ENCODE results near the gene ZNF670. TPM values are rescaled to one million over a fixed set of nuclear protein-coding genes. Genes with fewer than 3 reads are reported as not detected.
A peak's percentile ranks its signal among the peaks of the same experiment; 100 is the strongest.
"Not testable (repeated sequence)": the region's sequence is repeated elsewhere in the genome, so short reads cannot be mapped to it uniquely, and the experiment has no call there.

ZNF670 gene
- polyA plus RNA-seq (ENCODE audit: insufficient read length in 4 of 4): 1 to 10 TPM; 5.9 to 9.1 (median 8.0) TPM

DNA sequence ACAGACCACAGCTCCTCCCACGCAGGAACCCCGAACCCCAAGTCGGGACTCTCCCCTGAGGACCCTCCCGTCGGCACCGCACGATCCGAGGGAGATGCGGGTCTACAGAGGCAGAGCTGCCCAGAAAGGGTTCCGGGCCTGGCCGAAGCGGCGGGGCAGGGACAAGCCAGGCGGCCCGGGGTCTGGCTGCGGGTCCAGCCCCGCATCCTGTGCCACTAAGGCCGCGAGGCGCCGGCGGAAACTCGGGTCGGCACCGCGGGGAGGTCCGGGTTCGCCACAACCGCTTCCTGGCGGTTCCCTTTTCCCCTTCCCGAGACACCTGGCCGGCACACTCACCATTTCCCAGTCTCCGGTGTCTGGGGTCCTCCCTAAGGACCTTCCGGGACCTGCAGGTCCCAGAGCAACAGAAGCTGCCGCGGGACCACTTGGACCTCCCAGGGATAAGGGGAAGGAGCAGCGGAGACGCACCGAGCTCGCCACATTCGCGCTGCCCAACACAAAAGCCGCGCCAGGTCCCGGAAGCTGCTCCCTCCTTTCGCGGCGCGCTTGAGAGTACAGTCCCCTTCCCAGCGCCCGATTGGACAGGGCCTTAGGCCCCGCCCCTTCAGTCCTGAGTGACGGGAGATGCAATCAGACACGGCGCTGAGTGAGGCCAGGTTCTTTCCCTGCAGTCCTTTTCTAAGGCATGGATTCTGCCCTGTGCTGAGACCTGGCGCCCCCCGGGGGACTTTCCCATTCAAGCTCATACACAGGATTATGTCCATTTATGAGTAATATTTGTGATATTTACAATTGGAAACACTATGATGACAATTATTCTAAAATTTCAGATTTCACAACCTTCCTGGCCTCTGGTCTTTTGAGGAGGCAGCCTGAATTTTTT lies at the start of gene ZNF670:
ZNF670 (minus strand) TSS at position 554 of the 883 bp plus-strand sequence; CDS start at position 339, 215 bp downstream.
- DNase-seq (ENCODE audit: low read depth in 4 of 4, low spot score in 3 of 4): peak; percentile 82 to 92 (median 88)

DNA sequence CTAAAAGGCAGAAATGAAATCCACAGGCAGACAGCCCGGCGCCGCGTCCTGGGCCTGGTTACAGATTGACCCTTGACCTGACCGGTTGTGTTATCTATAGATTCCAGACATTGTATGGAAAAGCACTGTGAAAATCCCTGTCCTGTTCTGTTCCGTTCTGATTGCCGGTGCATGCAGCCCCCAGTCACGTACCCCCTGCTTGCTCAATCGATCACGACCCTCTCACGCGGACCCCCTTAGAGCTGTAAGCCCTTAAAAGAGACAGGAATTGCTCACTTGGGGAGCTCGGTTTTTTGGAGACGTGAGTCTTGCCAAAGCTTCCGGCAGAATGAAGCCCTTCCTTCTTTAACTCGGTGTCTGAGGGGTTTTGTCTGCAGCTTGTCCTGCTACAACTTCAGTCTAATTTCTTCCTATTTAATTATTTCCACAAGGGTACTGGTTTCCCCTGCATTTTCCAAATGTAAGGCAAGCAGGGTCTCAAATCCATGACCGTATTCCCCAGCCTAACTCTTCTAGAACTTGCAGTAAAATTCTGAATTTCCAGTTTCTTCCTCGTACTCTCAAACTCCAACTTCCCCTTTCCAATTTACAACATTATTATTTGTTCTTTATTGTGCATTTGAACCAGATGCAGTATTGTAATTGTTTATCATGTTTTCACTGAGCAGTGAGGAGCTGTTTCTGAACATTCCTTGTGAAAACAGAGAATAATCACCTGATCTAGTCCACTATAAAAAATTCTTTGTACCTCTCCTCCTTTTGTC lies 49.1 kb upstream of the ZNF670 start:
- not testable (repeated sequence) for DNase-seq (ENCODE audit: low read depth in 4 of 4, low spot score in 3 of 4)

DNA sequence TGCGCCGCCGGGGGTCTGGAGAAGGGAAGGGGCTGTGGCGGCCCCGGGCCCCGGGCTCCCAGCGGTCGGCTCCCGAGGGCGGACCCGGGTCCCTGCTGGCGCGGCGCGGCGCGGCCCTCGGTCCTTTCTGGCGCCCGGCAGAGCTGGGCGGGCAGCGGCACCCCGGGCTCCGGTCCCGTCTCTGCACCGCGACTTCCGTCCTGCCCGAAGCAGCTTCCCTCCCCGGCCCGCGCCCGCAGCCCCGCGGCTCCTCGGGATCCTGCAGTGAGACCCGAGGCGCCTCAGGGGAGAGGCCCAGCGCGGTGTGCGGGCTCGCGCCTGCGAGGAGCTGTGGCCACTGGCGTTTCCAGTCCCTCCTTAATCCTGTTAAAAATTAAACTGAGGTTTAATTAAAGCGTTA lies 48.0 kb upstream of the ZNF670 start:
- not testable (repeated sequence) for DNase-seq (ENCODE audit: low read depth in 4 of 4, low spot score in 3 of 4)

- not testable (repeated sequence) for DNase-seq (ENCODE audit: low read depth in 4 of 4, low spot score in 3 of 4)
These were observed 47.6 kb upstream of the ZNF670 start for GRCh38 chr1:247126166-247126565.

DNA sequence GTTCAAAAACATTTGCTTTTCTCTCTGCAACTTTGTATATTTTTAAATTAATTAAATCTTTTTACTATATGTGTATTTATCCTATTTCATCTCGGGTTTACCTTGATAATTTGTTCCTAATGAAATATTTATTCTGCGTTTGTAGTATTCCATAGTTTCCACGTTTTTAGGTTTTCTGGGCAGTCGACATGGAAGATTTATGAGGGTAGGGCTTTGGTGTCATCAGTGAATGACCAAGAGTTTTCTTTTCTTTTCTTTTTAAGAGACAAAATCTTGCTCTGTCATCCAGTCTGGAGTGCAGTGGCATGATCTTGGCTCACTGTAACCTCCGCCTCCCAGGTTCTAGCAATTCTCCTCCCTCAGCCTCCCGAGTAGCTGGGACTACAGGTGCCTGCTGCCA lies 42.8 kb upstream of the ZNF670 start:
- no peak for DNase-seq (ENCODE audit: low read depth in 4 of 4, low spot score in 3 of 4)

DNA sequence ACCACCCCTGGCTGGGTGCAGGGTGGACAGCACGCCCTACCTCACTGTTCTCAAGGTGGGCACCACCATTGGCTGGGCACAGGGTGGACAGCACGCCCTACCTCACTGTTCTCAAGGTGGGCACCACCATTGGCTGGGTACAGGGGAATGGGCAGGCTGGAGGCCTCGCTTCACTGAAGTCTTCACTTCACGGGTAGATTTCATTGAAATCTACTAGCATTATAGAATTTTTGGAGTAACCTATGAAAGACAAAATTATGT lies 41.7 kb upstream of the ZNF670 start:
- not testable (repeated sequence) for DNase-seq (ENCODE audit: low read depth in 4 of 4, low spot score in 3 of 4)

GRCh38 chr1:247119600-247120407 lies 41.2 kb upstream of the ZNF670 start:
- no peak for DNase-seq (ENCODE audit: low read depth in 4 of 4, low spot score in 3 of 4)

DNA sequence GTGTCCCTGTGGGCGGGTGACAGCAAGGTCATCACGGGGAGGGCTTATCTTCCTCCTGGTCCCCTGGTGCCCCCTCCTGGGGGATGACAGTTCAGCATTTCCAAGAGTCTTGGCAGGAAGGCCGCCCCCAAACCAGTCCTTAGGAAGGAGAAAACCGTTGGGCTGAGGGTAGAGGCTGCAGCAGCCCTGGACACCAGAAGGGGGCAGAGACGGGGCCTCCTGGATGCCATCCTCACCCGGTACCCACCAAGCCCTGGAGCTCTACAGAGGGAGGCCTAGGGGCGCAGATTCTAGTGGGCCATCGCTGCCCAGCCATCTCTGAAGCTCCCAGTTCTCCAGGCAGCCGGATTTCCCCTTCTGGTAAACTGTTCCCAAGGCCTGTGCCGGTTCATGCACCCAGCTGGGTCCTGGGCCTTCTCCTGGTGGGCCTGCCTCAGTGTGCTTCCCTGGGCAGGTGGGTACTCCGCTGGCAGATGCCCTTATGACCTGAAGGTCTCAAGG lies 40.4 kb upstream of the ZNF670 start:
- DNase-seq (ENCODE audit: low read depth in 4 of 4, low spot score in 3 of 4): no peak

DNA sequence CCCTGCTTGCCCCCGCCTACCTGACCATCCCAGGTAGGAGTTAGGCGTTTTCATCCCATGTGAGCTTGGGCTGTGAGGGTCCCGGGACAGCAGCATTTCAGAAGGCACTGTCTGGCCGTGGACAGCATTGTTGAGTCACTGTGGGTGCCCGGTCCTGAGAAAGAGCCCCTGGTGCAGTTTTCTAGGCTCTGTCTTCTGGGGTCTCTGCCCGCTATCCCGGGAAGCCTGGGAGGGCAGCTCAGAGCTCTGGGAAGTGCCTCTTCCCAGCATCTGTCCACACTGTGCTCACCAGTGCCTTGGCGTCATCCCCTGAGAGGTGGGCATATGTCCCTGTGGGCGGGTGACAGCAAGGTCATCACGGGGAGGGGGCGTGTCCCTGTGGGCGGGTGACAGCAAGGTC lies 36.9 kb upstream of the ZNF670 start:
- no peak for DNase-seq (ENCODE audit: low read depth in 4 of 4, low spot score in 3 of 4)

- no peak for DNase-seq (ENCODE audit: low read depth in 4 of 4, low spot score in 3 of 4)
These were observed 36.5 kb upstream of the ZNF670 start for GRCh38 chr1:247115141-247115510.

DNA sequence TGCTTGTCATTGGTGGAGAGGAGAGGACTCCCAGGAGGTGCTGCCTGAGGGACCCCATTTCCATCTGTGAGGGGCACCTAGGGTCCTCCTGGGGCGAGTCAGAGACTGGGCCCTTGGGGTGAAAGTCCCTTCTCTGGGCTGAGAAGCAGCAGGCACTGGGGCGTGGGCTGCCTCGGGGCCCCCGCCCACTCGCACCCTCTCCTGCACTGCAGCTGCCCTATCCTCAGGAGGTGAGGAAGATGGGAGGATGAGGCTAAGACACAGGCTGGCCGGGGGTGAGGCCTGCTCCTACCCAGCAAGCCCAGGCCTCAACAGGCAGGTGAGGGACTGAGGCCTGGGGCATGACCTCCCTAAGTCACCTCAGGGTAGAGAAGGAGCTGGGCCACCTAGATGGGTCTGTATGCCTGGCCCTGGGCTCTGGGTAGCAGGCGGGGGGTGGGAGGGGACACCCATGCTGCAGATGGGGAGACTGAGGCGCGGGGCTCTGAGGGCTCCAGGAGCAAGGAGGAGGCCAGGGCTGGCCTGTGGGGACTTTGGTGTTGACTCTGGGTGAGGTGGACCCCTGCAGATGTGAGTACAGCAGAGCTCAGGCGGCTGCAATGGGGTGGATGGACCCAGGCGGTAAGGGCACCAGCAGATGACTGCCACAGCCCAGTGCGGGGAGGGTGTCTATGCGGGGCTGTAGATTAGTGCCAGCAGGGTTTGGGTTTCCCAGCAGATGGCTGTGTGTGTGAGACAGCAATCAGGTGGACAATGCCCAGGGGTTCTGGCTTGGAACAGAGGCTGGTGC lies 35.9 kb upstream of the ZNF670 start:
- DNase-seq (ENCODE audit: low read depth in 4 of 4, low spot score in 3 of 4): no peak

- DNase-seq (ENCODE audit: low read depth in 4 of 4, low spot score in 3 of 4): no peak
These were observed 35.2 kb upstream of the ZNF670 start for GRCh38 chr1:247113733-247114271.

DNA sequence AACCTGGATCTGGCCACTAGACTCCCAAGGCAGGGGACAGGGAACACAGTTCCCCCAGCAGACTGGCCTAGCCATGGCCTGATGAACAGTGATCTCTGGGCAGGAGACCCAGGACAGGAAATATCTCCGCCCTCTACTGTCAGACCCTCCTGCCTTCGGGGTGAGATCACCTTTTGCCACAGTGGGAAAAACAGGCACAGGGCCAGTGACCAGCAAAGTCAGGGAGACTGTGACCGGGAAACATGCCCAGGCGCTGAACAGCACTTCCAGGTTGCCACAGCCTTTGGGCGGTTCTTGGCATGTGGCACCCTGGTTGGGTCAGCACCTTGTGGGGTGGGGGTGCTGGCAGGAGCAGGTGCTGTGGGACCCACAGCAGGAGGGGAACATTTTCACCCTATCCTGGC lies 34.5 kb upstream of the ZNF670 start:
- no peak for DNase-seq (ENCODE audit: low read depth in 4 of 4, low spot score in 3 of 4)

DNA sequence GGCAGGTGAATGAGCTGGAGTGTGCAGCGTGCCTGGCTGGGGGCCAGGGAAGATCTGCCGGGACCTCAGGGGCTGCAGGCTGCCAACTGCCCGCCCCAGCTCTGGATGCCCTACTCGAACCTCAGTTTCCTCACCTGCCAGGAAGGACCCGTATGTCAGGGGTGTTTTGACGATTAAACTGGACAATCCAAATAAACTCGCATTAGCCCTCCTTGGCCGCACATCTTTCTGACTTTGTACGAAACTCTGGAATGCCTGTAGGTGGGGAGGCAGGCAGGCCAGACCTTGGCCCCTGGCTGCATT lies 33.8 kb upstream of the ZNF670 start:
- peak in 1 of 4 donors; percentile 3 for DNase-seq (ENCODE audit: low read depth in 4 of 4, low spot score in 3 of 4)

GRCh38 chr1:247111700-247112478 lies 33.3 kb upstream of the ZNF670 start:
- DNase-seq (ENCODE audit: low read depth in 4 of 4, low spot score in 3 of 4): peak in 3 of 4 donors; percentile 23 to 37 (median 36)

DNA sequence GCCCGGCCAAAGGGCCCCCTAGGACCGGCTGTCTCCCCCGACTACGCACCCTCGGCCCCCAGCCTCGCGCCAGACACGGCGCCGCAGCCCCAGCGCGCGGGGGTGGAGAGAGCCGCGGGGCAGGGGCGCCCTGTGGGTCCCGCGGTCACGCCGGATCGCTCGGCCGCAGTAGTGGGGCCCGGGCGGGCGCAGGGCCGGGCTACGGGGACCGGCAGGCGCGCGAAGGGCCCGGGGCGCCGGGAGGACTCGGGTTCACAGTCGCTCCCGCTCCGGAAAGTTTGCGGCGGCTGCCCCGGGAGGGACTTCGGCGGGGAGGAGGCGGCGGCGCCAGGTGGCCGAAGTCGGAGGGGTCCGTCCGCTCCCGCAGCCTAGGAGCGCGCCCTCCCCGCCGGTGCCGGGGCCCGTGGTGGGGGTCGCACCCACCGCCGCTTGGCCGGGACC lies 32.7 kb upstream of the ZNF670 start:
- peak in 1 of 4 donors; percentile 14 for DNase-seq (ENCODE audit: low read depth in 4 of 4, low spot score in 3 of 4)

DNA sequence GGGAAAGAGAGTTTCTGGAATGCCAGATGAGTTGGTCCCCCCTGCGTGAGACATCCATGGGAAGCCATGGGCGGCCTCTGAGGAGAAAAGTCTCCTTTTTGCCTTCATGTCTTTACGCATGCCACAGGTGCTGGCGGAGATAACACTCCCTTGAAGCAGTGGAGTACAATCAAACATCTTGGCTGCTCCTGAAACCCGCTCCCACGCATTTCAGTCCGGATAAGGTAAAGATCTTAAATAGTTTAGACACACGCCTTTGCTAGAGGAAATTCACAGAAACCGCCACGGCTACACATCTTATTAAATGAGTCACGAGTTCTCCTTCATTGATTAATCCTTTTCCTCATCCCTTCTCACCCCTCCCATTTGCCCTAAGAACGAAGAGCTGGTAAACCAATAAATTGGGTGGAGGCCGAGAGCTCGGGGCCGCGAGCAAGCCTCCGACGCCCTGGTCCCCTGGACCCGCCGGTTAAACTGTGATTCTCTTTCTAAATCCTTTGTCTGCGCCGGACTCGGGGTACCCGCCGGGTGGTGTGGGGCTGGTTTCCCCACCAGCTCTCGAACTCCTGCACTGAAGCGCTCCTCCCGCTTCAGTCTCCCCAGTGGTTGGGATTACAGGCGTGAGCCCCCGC lies 32.1 kb upstream of the ZNF670 start:
- peak in 3 of 4 donors; percentile 6 to 26 (median 21) for DNase-seq (ENCODE audit: low read depth in 4 of 4, low spot score in 3 of 4)

GRCh38 chr1:247107694-247108093 lies 29.1 kb upstream of the ZNF670 start:
- DNase-seq (ENCODE audit: low read depth in 4 of 4, low spot score in 3 of 4): no peak

DNA sequence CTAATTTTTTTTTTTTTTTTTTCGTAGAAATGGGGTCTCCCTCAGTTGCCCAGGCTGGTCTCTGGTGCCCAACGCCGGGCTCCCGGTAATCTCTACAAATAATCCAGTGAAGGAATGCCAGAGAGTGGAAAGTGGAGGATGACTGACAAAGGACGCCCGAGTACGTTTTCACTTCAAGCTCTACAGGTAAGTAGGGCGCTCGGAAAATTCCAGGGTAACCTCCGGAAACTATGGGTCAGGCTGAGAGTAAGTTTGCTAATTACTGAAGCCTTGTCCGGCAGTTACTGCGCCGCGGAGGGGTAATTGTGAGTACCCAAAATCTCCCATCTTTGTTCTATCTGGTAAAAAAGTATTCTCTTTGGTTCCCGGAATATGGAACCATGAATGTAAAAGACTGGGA lies 27.4 kb upstream of the ZNF670 start:
- no peak for DNase-seq (ENCODE audit: low read depth in 4 of 4, low spot score in 3 of 4)
